Mucosa of descending colon (tissue), 3 donors: ENCODE measurements around the gene CELA3B. TPM values are rescaled to one million over a fixed set of nuclear protein-coding genes. Genes with fewer than 3 reads are reported as not detected.
"Not testable (repeated sequence)": the region's sequence is repeated elsewhere in the genome, so short reads cannot be mapped to it uniquely, and the experiment has no call there.

ENCODE experiments used
- ATAC-seq: fragments of 200-7000 bp; cut with Tn5 transposase; one replicate; pipeline ENCODE4 v1.9.1; 2020; ENCODE audit warnings: mild to moderate bottlenecking, moderate library complexity
- DNase-seq, 3 donors: peaks; one replicate each; pipeline ENCODE4 v3.0.0-alpha.2; 2020
- H3K36me3 ChIP-seq: fragments of 200-600 bp; one replicate; pipeline ENCODE4 v1.8.0; 2021; ENCODE audit warnings: low read depth, mild to moderate bottlenecking
- H3K4me1 ChIP-seq: fragments of 200-600 bp; one replicate; pipeline ENCODE4 v1.8.0; 2021; ENCODE audit warnings: low read depth, mild to moderate bottlenecking
- H3K4me3 ChIP-seq: fragments of 200-600 bp; one replicate; pipeline ENCODE4 v1.8.0; 2021; ENCODE audit warnings: mild to moderate bottlenecking
- H3K9me3 ChIP-seq: fragments of 200-600 bp; one replicate; pipeline ENCODE4 v1.8.0; 2021; ENCODE audit warnings: mild to moderate bottlenecking
- intact Hi-C, 2 donors: fragments of 100-400 bp; cut with DNase I in 1 of 2; cut with micrococcal nuclease in 1 of 2; formaldehyde crosslinking; loops; one replicate each; pipeline versions ENCODE4 v1.11.0 to v1.11.1; 2022; cut with DNase I, micrococcal nuclease
- total RNA-seq, 3 donors: library from RNA; stranded (reverse); fragmentation: NEBNext Ultra II Directional in 2 of 3; extraction: Animal tissue kit (Norgen Biotek cat#: 25700) in 2 of 3; gene quantifications; one replicate each; pipeline versions ENCODE4 v1.2.1 to v1.2.4, GENCODE V29; 2021 to 2023
- TF ChIP-seq, protein P1 (sequence below): fragments of 200-600 bp; IDR thresholded peaks from one replicate; pipeline ENCODE4 v1.8.0; 2022; ENCODE audit warnings: antibody characterized with exemption, mild to moderate bottlenecking
- donor health status: DM: no; HTN: no; CAD: no; lungs with moderate emphysema.
- donor health status: DM: no; HTN: no; CAD: no.
- donor health status: DM: no; HTN: yes; CAD: no.

The CELA3B gene
- total RNA-seq, 3 donors from 2014 or later: 0.35 to 3.5 (median 0.70) TPM

DNA sequence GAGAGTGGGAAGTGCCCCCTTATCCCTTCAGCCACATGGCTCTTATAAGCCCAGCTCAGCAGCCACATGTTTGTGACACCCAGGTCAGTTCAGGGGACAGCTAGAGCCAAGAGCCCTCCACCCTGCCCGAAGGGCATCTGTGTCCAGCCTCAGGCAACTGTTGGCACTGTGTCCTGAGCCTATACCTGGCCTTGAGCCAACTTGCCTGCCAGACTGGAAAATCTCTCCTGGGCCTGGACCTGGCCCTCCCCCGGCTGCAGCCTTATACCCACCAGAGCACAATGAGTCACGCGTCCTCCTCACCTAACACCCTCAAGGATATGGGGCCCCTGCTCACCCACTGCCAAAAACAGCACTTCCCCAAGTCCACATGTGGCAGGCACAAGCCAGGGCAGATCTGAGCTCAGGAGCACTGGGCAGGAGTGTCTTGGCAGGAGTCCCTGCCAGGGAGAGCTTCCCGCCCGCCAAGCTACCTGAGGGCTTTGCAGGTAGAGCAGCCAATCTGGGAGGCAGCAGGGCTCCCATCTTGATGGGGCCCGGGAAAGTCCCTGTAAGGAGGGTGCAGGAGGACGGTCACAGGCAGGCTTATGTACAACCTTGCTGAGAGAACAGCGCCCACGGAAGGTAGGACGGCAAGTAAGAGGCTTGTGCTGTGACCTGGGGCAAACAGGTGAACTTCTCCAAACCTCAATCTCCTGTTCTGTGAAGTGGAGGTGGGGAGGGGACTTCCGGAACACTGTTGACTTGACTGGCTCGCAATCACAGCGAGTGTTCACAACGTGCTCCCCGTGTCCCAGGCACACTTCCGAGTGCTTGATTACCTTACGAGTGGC lies 19.9 kb upstream of the CELA3B start:
- H3K4me3 ChIP-seq: no peak overlapping the region
- peak; percentile 87 for ATAC-seq

DNA sequence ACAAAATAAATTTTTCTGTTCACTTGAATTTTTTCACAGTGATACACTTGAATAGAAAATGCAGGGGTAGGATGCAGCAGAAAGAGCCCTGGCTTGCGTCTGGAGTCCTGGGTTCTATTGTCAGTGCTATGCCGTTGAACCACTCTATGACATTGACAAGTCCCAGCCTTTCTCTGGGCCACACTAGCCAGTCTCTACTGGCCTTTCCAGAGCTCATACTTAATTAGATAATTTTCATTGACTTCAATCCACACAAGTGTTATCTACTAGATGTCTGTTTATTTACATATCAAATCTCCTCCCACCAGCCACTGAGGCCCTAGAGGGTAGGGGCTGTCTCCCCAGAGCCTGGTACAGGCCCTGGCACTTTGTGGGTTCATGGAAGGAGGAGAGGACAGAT lies 15.5 kb upstream of the CELA3B start:
- TF ChIP-seq, protein P1, sequence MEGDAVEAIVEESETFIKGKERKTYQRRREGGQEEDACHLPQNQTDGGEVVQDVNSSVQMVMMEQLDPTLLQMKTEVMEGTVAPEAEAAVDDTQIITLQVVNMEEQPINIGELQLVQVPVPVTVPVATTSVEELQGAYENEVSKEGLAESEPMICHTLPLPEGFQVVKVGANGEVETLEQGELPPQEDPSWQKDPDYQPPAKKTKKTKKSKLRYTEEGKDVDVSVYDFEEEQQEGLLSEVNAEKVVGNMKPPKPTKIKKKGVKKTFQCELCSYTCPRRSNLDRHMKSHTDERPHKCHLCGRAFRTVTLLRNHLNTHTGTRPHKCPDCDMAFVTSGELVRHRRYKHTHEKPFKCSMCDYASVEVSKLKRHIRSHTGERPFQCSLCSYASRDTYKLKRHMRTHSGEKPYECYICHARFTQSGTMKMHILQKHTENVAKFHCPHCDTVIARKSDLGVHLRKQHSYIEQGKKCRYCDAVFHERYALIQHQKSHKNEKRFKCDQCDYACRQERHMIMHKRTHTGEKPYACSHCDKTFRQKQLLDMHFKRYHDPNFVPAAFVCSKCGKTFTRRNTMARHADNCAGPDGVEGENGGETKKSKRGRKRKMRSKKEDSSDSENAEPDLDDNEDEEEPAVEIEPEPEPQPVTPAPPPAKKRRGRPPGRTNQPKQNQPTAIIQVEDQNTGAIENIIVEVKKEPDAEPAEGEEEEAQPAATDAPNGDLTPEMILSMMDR: no peak
- H3K4me3 ChIP-seq: no peak overlapping the region
- intact Hi-C loops: no loop called here
- H3K9me3 ChIP-seq: no peaks in the 10 kb centered on the region
- peaks cover 16% of the 10 kb centered on the region for H3K4me1 ChIP-seq
- DNase-seq (no peak), ATAC-seq (no peak)
- no peaks in the 10 kb centered on the region for H3K36me3 ChIP-seq

More for the DNA sequence above, 19.9 kb upstream of the CELA3B start:
- Histone ChIP-seq H3K9me3 (no peaks in the 10 kb centered on the region), H3K36me3 (no peaks in the 10 kb centered on the region), H3K4me1 (peaks cover 20% of the 10 kb centered on the region)
- intact Hi-C loops: no loop called here
- TF ChIP-seq, protein P1: no peak
- DNase-seq: peak; percentile 73 to 81 (median 76)

DNA sequence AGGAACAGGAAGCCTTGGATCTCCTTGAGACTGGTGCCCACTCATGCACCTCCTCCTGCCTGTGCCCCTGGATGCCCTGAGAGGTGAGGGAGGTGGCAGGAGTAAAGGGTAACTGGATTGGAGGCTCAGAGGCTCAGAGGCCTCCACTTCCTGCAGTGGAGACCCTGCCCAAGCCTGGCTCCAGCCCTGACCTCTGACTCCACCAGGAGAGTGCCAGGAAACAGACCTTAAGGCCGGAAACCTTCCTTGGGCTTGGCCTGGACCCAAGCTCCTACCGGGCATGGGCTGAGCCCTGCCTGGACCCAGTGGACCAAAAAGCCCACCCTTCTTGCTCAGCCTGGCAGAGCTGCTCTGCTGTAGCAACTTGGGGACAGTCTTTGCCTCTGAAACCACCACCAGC lies 15.0 kb upstream of the CELA3B start:
- no peak overlapping the region for H3K4me3 ChIP-seq
- no peaks in the 10 kb centered on the region for H3K36me3 ChIP-seq
- DNase-seq (no peak), ATAC-seq (no peak)
- no peaks in the 10 kb centered on the region for H3K9me3 ChIP-seq
- TF ChIP-seq, protein P1: no peak
- H3K4me1 ChIP-seq: peaks cover 11% of the 10 kb centered on the region
- intact Hi-C loops: no loop called here

DNA sequence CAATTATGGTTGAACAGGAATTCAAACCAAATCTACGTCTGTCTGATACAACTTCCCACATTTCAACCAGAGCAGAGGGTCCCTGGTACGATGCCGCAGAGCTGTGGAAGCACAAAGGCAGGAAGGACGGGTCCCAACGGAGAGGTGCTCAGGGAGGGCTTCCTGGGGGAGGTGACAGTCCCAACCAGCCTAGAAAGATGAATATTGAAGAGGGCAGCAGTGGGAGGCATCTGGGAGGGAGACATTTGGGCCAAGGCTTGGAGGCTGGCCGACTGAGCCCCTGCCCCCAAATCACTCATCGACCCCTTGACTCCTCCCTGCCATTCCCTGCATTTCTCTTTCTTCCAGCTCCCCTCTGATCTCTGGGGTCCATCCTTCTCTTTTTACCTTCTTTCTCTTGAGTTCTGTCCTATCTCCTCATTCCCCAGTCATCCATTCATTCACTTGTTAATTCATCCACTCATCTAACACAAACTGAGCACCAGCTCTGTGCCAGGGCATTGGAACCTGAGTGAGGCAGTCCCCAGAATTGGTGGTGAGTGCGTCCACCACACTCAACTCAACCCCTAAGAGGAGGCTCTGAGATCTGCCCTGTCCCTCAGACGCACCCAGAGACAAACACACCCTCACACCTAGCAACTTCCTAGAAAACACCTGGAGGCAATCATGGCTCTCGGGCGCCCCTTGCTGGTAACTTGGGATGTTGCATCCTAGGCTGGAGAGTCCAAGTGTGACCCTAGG lies 13.2 kb upstream of the CELA3B start:
- peak; percentile 99 for ATAC-seq
- intact Hi-C loops: no loop called here

DNA sequence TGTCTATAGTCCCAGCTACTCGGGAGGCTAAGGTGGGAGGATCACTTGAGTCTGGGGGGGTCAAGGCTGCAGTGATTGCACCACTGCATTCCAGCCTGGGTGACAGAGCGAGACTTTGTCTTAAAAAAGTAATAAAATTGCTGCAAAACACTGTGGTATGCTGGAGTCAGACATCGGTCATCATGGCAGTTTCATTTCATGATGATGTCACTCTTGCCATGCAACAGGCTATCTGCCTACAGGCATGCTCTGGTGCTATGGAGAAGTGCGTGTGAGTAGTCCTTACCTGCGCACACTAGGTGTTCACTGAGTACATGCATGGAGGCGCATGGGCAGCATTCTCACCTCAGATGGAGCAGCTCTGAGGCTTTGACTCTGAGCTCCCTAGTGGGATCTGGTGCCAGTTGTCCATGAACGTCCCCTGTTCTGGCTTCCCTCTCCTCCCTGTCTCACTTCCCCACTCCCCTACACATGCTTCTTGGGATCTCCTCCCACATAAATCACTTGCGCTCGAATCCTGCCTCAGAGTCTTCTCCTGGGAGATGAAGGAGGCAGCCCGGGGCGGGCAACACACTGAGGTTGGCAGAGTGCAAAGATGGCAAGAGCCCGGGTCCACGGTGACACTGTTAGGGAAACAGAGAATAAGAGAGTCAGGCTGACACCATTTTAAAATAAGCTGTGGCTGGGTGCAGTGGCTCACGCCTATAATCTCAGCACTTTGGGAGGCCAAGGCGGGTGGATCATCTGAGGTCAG lies 10.4 kb upstream of the CELA3B start:
- H3K4me1 ChIP-seq: peaks cover 3% of the 10 kb centered on the region
- no peak overlapping the region for H3K4me3 ChIP-seq
- ATAC-seq (no peak), DNase-seq (no peak)
- intact Hi-C loops: no loop called here
- TF ChIP-seq, protein P1: no peak
- no peaks in the 10 kb centered on the region for H3K36me3 ChIP-seq
- H3K9me3 ChIP-seq: no peaks in the 10 kb centered on the region

More for the DNA sequence above, 13.2 kb upstream of the CELA3B start:
- TF ChIP-seq, protein P1: peak; percentile 85
- H3K9me3 ChIP-seq: no peaks in the 10 kb centered on the region
- H3K4me3 ChIP-seq: no peak overlapping the region
- no peaks in the 10 kb centered on the region for H3K36me3 ChIP-seq
- H3K4me1 ChIP-seq: peaks cover 3% of the 10 kb centered on the region
- DNase-seq: peak; percentile 77 to 92 (median 91)

DNA sequence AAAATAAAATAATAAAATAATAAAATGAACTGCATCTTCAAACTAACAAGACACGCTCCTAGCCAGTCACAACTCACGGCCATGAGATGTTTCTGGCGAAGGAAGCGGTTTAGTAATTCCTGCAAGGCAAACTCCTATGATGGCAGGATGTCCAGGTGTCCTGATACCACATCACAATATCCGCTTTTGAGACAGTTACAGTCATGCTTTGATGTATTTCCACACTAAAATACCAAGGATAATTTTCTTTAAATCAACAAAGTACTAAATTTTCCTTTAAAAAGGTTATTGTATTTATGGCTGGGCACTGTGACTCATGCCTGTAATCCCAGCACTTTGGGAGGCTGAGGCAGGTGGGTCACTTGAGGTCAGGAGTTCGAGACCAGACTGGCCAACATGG lies 9.6 kb upstream of the CELA3B start:
- DNase-seq, H3K4me3 ChIP-seq, intact Hi-C loops, H3K4me1 ChIP-seq, ATAC-seq, H3K36me3 ChIP-seq, H3K9me3 ChIP-seq: not testable (repeated sequence)

DNA sequence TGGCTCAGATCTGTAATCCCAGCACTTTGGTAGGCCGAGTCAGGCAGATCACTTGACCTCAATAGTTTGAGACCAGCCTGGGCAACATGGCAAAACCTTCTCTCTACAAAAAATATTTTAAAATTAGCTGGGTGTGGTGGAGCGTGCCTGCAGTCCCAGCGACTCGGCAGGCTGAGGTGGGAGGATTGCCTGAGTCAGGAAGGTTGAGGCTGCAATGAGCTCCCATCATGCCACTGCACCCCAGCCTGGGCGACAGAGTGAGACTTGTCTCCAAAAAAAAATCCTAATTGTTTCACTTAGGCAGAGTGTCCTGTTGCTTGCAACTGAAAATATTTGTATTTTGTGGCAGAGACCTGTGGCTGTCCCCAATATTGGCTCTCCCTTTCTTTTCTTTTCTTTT lies 7.8 kb upstream of the CELA3B start:
- DNase-seq, H3K36me3 ChIP-seq, H3K4me3 ChIP-seq, ATAC-seq, H3K4me1 ChIP-seq, intact Hi-C loops, H3K9me3 ChIP-seq: not testable (repeated sequence)

DNA sequence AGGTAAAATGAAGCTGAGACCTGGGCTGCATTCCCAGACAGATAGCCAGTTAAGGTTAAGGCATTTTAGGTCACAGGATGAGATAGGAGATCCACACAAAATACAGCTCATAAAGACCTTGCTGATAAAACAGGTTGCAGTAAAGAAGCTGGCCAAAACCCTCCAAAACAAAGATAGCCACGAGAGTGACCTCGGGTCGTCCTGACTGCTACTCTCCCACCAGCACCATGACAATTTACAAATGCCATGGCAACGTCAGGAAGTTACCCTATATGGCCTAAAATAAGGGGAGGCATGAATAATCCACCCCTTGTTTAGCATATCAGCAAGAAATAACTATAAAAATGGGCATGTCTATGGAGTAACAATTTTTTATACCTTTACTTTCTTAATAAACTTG lies 6.3 kb upstream of the CELA3B start:
- H3K36me3 ChIP-seq, intact Hi-C loops, ATAC-seq, H3K4me3 ChIP-seq, H3K9me3 ChIP-seq, DNase-seq, H3K4me1 ChIP-seq: not testable (repeated sequence)
